ENCODE measurements around the gene RAB3IL1. TPM values are rescaled to one million over a fixed set of nuclear protein-coding genes. Genes with fewer than 3 reads are reported as not detected.

The RAB3IL1 gene
- total RNA-seq, 2 donors from 2014 or later: 5.4 to 11.5 TPM

DNA sequence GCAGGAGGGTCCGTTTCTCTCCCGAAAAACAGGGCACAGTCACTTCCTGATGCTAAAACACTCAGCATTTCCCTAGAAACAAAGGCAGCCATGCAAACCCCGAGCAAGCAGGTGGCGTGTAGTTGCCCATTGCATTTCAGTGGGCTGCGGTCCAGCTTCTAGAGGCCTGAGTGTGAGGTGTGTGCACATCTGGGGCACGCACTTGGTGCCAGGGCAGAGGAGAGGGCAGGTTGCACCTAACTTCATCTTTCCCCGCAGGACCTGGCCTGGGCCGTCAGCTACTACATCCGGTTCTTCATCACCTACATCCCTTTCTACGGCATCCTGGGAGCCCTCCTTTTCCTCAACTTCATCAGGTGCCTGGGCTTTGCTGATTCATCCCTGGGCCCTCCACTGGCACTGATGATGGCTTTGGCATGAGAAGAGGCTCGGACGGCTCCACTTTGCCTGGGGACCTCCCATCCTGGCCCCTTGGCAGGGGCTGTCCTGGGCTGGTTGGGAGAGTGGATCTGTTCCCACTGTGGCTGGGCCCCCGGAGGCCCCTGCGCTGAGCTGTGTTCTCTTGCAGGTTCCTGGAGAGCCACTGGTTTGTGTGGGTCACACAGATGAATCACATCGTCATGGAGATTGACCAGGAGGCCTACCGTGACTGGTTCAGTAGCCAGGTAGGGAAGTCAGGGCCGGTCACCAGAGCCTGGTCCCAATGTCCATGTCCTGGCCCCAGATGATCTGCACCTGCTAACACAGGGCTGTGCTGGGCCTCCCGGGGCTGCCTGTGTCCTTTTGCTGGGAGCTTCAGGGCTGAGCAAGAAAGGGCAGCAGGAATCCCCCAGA lies 54.4 kb downstream of the RAB3IL1 start:
- Histone ChIP-seq H3K4me1 (peaks cover 7% of the 10 kb centered on the region), H3K4me3 (no peak overlapping the region), H3K27me3 (no peaks in the 10 kb centered on the region), H3K9me3 (no peaks in the 10 kb centered on the region), H3K27ac (no peak overlapping the region), H3K36me3 (replicated peaks in 1 of 2; ENCODE audit: insufficient read depth in 1 of 2, low read depth in 2 of 2) (no peaks in the 10 kb centered on the region)
- ATAC-seq (no peak), DNase-seq (no peak)
- 90 to 94% methylated on average over 2 to 18 of the region's 18 CpGs for WGBS, 2 donors
- intact Hi-C loops (cut with DNase I): no loop called here
- TF ChIP-seq POLR2A (IDR thresholded peaks at IDR 0.05): no peak
- TF ChIP-seq, protein P1, sequence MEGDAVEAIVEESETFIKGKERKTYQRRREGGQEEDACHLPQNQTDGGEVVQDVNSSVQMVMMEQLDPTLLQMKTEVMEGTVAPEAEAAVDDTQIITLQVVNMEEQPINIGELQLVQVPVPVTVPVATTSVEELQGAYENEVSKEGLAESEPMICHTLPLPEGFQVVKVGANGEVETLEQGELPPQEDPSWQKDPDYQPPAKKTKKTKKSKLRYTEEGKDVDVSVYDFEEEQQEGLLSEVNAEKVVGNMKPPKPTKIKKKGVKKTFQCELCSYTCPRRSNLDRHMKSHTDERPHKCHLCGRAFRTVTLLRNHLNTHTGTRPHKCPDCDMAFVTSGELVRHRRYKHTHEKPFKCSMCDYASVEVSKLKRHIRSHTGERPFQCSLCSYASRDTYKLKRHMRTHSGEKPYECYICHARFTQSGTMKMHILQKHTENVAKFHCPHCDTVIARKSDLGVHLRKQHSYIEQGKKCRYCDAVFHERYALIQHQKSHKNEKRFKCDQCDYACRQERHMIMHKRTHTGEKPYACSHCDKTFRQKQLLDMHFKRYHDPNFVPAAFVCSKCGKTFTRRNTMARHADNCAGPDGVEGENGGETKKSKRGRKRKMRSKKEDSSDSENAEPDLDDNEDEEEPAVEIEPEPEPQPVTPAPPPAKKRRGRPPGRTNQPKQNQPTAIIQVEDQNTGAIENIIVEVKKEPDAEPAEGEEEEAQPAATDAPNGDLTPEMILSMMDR (IDR thresholded peaks at IDR 0.05): no peak

DNA sequence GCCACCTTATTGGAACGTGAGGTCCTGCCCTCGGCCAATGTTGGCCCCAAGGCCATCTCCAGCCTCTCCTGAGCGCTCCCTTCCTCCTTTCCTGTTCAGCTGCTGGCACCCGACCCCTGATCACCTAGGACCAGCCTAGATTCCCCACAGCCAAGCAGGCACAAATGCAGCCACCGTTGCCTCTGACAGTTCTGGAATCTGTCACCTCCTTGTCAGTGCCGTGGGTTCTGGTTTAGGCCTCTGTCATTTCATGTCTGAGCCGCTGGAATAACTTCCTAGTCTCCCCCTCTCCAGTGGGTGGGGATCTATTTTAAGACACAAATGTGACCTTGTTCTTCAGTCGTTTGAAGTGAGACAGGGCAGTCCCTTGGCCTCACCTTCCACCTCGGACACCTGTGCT lies 55.7 kb downstream of the RAB3IL1 start:
- Histone ChIP-seq H3K4me1 (peaks cover 7% of the 10 kb centered on the region), H3K27me3 (no peaks in the 10 kb centered on the region), H3K27ac (no peak overlapping the region), H3K9me3 (no peaks in the 10 kb centered on the region), H3K36me3 (replicated peaks in 1 of 2; ENCODE audit: insufficient read depth in 1 of 2, low read depth in 2 of 2) (no peaks in the 10 kb centered on the region), H3K4me3 (no peak overlapping the region)
- intact Hi-C loops (cut with DNase I): no loop called here
- DNase-seq (no peak), ATAC-seq (no peak)
- TF ChIP-seq, protein P1 (IDR thresholded peaks at IDR 0.05): no peak
- no peak for TF ChIP-seq POLR2A (IDR thresholded peaks at IDR 0.05)
- 66 to 69% methylated on average over 9 of the region's 9 CpGs for WGBS, 2 donors

DNA sequence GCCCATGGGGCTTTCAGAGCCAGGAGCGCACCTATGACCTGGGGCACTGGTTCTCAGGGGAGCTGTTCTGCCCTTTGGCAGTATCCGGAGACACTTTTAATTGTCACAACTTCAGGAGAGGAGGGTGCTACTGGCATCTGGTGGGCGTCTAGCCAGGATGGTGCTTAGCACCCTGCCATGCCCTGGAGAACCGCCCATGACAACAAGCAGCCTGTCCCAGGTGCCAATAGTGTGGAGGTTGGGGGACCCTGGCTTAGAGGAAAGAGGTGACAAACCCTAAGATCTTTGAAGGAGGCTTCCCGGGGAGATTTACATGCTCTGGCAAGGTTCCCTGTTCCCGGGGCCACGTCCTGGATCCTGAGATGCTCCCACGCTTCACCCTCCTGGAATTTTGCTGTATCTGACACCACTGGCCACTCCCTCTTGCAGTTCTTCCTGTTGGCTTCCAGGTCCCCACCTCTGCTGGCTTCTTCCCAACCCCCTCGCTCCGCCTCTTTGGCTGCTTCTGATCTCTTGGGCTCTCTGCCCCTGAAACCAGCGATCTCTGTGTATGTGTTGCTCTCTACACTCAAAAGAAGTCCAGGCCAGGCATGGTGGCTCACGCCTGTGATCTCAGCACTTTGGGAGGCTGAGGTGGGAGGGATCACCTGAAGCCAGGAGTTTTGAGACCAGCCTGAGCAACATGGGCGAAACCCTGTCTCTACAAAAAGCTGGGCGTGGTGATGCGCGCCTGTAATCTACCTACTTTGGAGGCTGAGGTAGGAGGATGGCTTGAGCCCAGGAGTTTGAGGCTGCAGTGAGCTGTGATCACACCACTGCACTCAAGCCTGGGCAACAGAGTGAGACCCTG lies 57.1 kb downstream of the RAB3IL1 start:
- intact Hi-C loops (cut with DNase I): no loop called here
- peak; percentile 87 for ATAC-seq
- peak; percentile 83 to 90 (median 88) for DNase-seq

DNA sequence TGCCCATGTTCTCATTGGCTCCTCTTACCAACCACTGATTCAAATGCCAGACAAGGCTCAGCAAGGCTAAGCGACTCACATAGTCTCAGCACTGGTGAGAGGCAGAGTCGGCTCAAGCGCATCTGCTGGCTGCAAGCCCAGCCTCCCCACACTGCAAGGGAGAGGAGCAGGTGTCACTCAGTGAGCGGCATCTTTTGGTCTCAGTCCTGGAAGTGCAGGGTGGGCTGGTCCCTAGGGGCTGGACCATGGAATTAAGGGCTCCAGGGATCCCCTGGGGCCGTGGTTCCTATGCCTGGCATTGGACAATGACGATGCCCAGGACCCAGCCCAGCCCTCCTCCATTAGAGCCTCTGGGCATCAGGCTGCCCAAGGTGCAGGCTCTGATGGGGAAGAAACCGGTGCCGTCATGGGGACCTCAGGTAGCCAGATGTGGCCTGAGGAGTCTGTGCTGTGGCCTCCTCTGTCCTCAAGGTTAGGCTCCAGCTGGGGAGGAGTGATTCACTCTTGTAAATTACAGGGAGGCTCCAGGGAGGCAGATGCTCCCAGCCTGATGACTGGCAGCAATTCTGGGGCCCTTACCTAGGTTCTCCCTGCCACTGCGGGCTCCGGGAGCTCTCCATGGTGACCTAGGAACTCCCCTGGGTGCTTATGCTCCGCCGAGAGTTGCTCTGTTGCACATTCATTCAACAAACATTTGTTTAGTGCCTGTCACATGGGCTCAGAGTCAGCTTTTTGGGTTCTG lies 61.3 kb downstream of the RAB3IL1 start:
- Histone ChIP-seq H3K27me3 (no peaks in the 10 kb centered on the region), H3K9me3 (no peaks in the 10 kb centered on the region), H3K4me1 (peaks cover 7% of the 10 kb centered on the region), H3K27ac (no peak overlapping the region), H3K4me3 (no peak overlapping the region), H3K36me3 (replicated peaks in 1 of 2; ENCODE audit: insufficient read depth in 1 of 2, low read depth in 2 of 2) (no peaks in the 10 kb centered on the region)
- TF ChIP-seq, protein P1 (IDR thresholded peaks at IDR 0.05): no peak
- no peak for TF ChIP-seq POLR2A (IDR thresholded peaks at IDR 0.05)
- intact Hi-C loops (cut with DNase I): no loop called here
- ATAC-seq (no peak), DNase-seq (no peak)
- WGBS, 2 donors: 96 to 100% methylated on average over 4 to 12 of the region's 12 CpGs

More for the DNA sequence above, 57.1 kb downstream of the RAB3IL1 start:
- WGBS, 2 donors: 32 to 62% methylated on average over 12 to 16 of the region's 16 CpGs
- Histone ChIP-seq H3K36me3 (replicated peaks in 1 of 2; ENCODE audit: insufficient read depth in 1 of 2, low read depth in 2 of 2) (no peaks in the 10 kb centered on the region), H3K9me3 (no peaks in the 10 kb centered on the region), H3K27me3 (no peaks in the 10 kb centered on the region), H3K4me1 (peaks cover 7% of the 10 kb centered on the region), H3K4me3 (no peak overlapping the region), H3K27ac (no peak overlapping the region)
- TF ChIP-seq POLR2A (IDR thresholded peaks at IDR 0.05): no peak
- TF ChIP-seq, protein P1 (IDR thresholded peaks at IDR 0.05): no peak

Measured in body of pancreas (tissue), 4 donors.